Endothelial cell of umbilical vein (primary cell): ENCODE measurements around the gene CLIC5. TPM values are rescaled to one million over a fixed set of nuclear protein-coding genes. Genes with fewer than 3 reads are reported as not detected.

ENCODE experiments used
- BruUV-seq: library from RNA; stranded (reverse); fragments of 400-500 nt; replicated peaks from 2 replicates; lab custom pipeline; 2021; lab: Mats Ljungman, UMichigan
- CTCF ChIA-PET: fragments of 300-600, 350-600 bp; sonication (Branson Sonifier 250); formaldehyde crosslinking; loops from one replicate; lab custom pipeline; 2021; ENCODE audit warnings: antibody characterized with exemption, inconsistent platforms; lab: Charles Lee
- POLR2A ChIA-PET: fragments of 300-600, 350-600 bp; sonication (Branson Sonifier 250); formaldehyde crosslinking; loops from one replicate; lab custom pipeline; 2021; ENCODE audit warnings: antibody characterized with exemption, inconsistent platforms; lab: Charles Lee
- DNase-seq: peaks from one replicate; pipeline ENCODE4 v3.0.0-alpha.2; 2011; ENCODE audit warnings: low read depth, low spot score
- FAIRE-seq: peaks from 2 replicates; lab custom pipeline; 2011; peaks lifted over from hg19 to GRCh38; lab: Jason Lieb, UNC
- H2AFZ ChIP-seq: 2 replicates; pipeline ENCODE4 v1.6.0; 2012; ENCODE audit warnings: low read depth, low read length, control low read depth, inconsistent platforms
- H3K27ac ChIP-seq: 2 replicates; pipeline ENCODE4 v1.5.1; 2011; ENCODE audit warnings: low read depth, mild to moderate bottlenecking, control low read depth, low read length, moderate library complexity; ENCODE audit not compliant: insufficient read depth
- H3K27me3 ChIP-seq, 2 experiments: 2 replicates each; pipeline versions ENCODE4 v1.6.0 to v1.6.1; 2011; ENCODE audit warnings: low read length in 2 of 2, mixed read lengths in 1 of 2; ENCODE audit not compliant: control insufficient read depth in 2 of 2, insufficient read depth in 2 of 2
- H3K36me3 ChIP-seq, 2 experiments: 2 replicates in 1 of 2; 3 replicates in 1 of 2; pipeline ENCODE4 v1.5.1; 2011; ENCODE audit warnings: low read length in 2 of 2, mild to moderate bottlenecking in 1 of 2, moderate library complexity in 1 of 2; ENCODE audit not compliant: control insufficient read depth in 2 of 2, insufficient read depth in 2 of 2; ENCODE audit errors: extremely low read depth in 1 of 2
- H3K4me1 ChIP-seq: 3 replicates; pipeline ENCODE4 v1.5.1; 2011; ENCODE audit warnings: mild to moderate bottlenecking, low read length; ENCODE audit not compliant: control insufficient read depth, insufficient read depth; ENCODE audit errors: extremely low read depth
- H3K4me2 ChIP-seq: 2 replicates; pipeline ENCODE4 v1.6.1; 2011; ENCODE audit warnings: low read length, control low read depth, mixed read lengths; ENCODE audit not compliant: insufficient read depth
- H3K4me3 ChIP-seq, 3 experiments: fragments of 200-600 bp in 1 of 3; sonication (generic), shearing (Covaris generic) in 1 of 3; replicated peaks in 1 of 3; 2 replicates each; pipeline ENCODE4 v1.5.1; 2011 to 2016; ENCODE audit warnings: control low read depth in 3 of 3, low read length in 3 of 3, mild to moderate bottlenecking in 2 of 3, inconsistent platforms in 1 of 3, low read depth in 1 of 3, moderate library complexity in 1 of 3; ENCODE audit not compliant: insufficient read depth in 1 of 3
- H3K79me2 ChIP-seq: 2 replicates; pipeline ENCODE4 v1.6.0; 2012; ENCODE audit warnings: low read length, inconsistent platforms; ENCODE audit not compliant: control insufficient read depth, insufficient read depth
- H3K9ac ChIP-seq: replicated peaks from 2 replicates; pipeline ENCODE3; 2011; ENCODE audit warnings: low read length, control low read depth; ENCODE audit not compliant: insufficient read depth; ENCODE audit errors: extremely low read depth
- H3K9me1 ChIP-seq: replicated peaks from 3 replicates; pipeline ENCODE4 v1.6.0; 2011; ENCODE audit warnings: mild to moderate bottlenecking, low read length; ENCODE audit not compliant: control insufficient read depth, insufficient read depth; ENCODE audit errors: extremely low read depth
- H3K9me3 ChIP-seq: replicated peaks from 2 replicates; pipeline ENCODE4 v1.5.1; 2012; ENCODE audit warnings: low read length, inconsistent platforms; ENCODE audit not compliant: control insufficient read depth, insufficient read depth
- H4K20me1 ChIP-seq: replicated peaks from 2 replicates; pipeline ENCODE3; 2011; ENCODE audit warnings: mild to moderate bottlenecking, low read length; ENCODE audit not compliant: control insufficient read depth, insufficient read depth; ENCODE audit errors: extremely low read depth
- CTCF ChIP-seq, 2 donors: IDR thresholded peaks; 1 replicate in 1 of 2; 2 replicates in 1 of 2; pipeline ENCODE4 v1.5.1; 2011; ENCODE audit warnings: low read length in 2 of 2, mild to moderate bottlenecking in 2 of 2, moderate library complexity in 2 of 2, control low read depth in 1 of 2, inconsistent platforms in 1 of 2, low read depth in 1 of 2; ENCODE audit not compliant: insufficient read depth in 1 of 2; ENCODE audit errors: extremely low read depth in 1 of 2
- EZH2 ChIP-seq: IDR thresholded peaks from 2 replicates; pipeline ENCODE4 v1.6.1; 2012; ENCODE audit warnings: borderline replicate concordance, low read depth, mild to moderate bottlenecking, moderate library complexity, low read length, inconsistent platforms; ENCODE audit not compliant: severe bottlenecking
- FOS ChIP-seq: IDR thresholded peaks from 2 replicates; pipeline ENCODE4 v1.6.1; 2011; ENCODE audit warnings: mild to moderate bottlenecking, low read length, moderate library complexity, borderline replicate concordance; ENCODE audit not compliant: insufficient read depth
- GATA2 ChIP-seq: IDR thresholded peaks from 2 replicates; pipeline ENCODE4 v1.7.0; 2011; ENCODE audit warnings: low read depth, mild to moderate bottlenecking, moderate library complexity, mixed read lengths, low read length; ENCODE audit not compliant: insufficient read length, insufficient read depth
- JUN ChIP-seq: IDR thresholded peaks from 2 replicates; pipeline ENCODE4 v1.6.1; 2011; ENCODE audit warnings: borderline replicate concordance, low read depth; ENCODE audit not compliant: insufficient read length, insufficient read depth
- MAX ChIP-seq: IDR thresholded peaks from 2 replicates; pipeline ENCODE4 v1.6.1; 2011; ENCODE audit not compliant: insufficient read depth, insufficient read length
- MYC ChIP-seq: IDR thresholded peaks from one replicate; pipeline ENCODE4 v1.6.1; 2011; ENCODE audit warnings: mild to moderate bottlenecking, low read depth, low read length
- POLR2A ChIP-seq: IDR thresholded peaks from 2 replicates; pipeline ENCODE4 v1.6.1; 2012; ENCODE audit warnings: low read depth, mild to moderate bottlenecking, control low read depth, low read length
- POLR2AphosphoS5 ChIP-seq: IDR thresholded peaks from 2 replicates; pipeline ENCODE4 v1.6.1; 2012; ENCODE audit warnings: low read depth, mild to moderate bottlenecking, control low read depth, low read length, moderate library complexity; ENCODE audit not compliant: insufficient read depth
- dilution Hi-C: fragments of 300-500 bp; cut with MboI; formaldehyde crosslinking; loops from one replicate; pipeline ENCODE4 v1.15.0; 2019; ENCODE audit warnings: low sequenced_read_pairs; ENCODE audit not compliant: extremely low pct_ligation_motif_present
- intact Hi-C: fragments of 100-400 bp; cut with micrococcal nuclease; formaldehyde crosslinking; loops from one replicate; pipeline ENCODE4 v1.10.0; 2022
- polyA plus RNA-seq, 4 experiments: library from polyadenylated mRNA; depleted of rRNA in 3 of 4; stranded (reverse) in 3 of 4; unstranded in 1 of 4; fragments of >200 nt; gene quantifications; 2 replicates each; pipeline versions ENCODE4 v1.2.1 to v1.2.3, GENCODE V29; 2011 to 2012; ENCODE audit warnings: missing spikeins in 1 of 4
- total RNA-seq: library from RNA; stranded (reverse); gene quantifications from 2 replicates; pipeline ENCODE4 v1.2.3, GENCODE V29; 2021

CLIC5 gene
- total and polyA plus RNA-seq, 2 donors (not counting 3 experiments of a cell fraction or from before 2014, with no cell fraction given) = 0.07 TPM; not detected in 1

- DNase-seq (no peak), FAIRE-seq (no peak)
- H4K20me1 ChIP-seq = no peaks in the 10 kb centered on the region
- no peak overlapping the region for H3K9ac ChIP-seq
- H3K36me3 ChIP-seq = no peaks in the 10 kb centered on the region
- BruUV-seq = no TSS peak
- no peak overlapping the region for H3K4me3 ChIP-seq
- dilution Hi-C loops (no loop called here), intact Hi-C loops (loop anchor here (5.0 kb wide), 1 partner anchor 1118 kb away; no protein-coding TSS in a partner anchor)
- no peak overlapping the region for H3K27ac ChIP-seq
- peaks cover 0 to 7% of the 10 kb centered on the region in 2 experiments for H3K27me3 ChIP-seq
- H2AFZ ChIP-seq = no peak overlapping the region
- H3K79me2 ChIP-seq = no peaks in the 10 kb centered on the region
- TF ChIP-seq MAX = no peak
- TF ChIP-seq FOS = no peak
- TF ChIP-seq MYC = no peak
- TF ChIP-seq POLR2AphosphoS5 = no peak
- no peak for TF ChIP-seq POLR2A
- TF ChIP-seq GATA2 = no peak
- no peak for TF ChIP-seq EZH2
- no peak for TF ChIP-seq CTCF (IDR thresholded peaks at IDR 0.05; ENCODE audit: extremely low read depth in 1 of 2, insufficient read depth in 1 of 2, low read depth in 1 of 2, low read length in 2 of 2)
- no peak for TF ChIP-seq JUN
- no peaks in the 10 kb centered on the region for H3K9me1 ChIP-seq
- no peak overlapping the region for H3K4me2 ChIP-seq
- POLR2A ChIA-PET = no interaction called here
- no peaks in the 10 kb centered on the region for H3K4me1 ChIP-seq
- H3K9me3 ChIP-seq = no peaks in the 10 kb centered on the region
- CTCF ChIA-PET = interaction anchor here (1.0 to 10.5 kb wide), 4 partner anchors 214 to 1453 kb away, joined by 3 to 302 read pairs (median 12); no protein-coding TSS in a partner anchor
Measured at GRCh38 chr6:45928721-45929305, 86.8 kb downstream of the CLIC5 start.
